GM18507 (cell line): ENCODE measurements around the gene CMIP.
"Not testable (repeated sequence)": the region's sequence is repeated elsewhere in the genome, so short reads cannot be mapped to it uniquely, and the experiment has no call there.

ENCODE experiments used
- DNase-seq: peaks from one replicate; pipeline ENCODE4 v3.0.0; 2011; ENCODE audit warnings: low read depth; ENCODE audit not compliant: insufficient read length; ENCODE audit errors: extremely low spot score
- FAIRE-seq: peaks from 2 replicates; lab custom pipeline; 2011; peaks lifted over from hg19 to GRCh38; lab: Jason Lieb, UNC

CMIP gene

GRCh38 chr16:81676066-81676882 is 231.7 kb downstream of the CMIP start:
- FAIRE-seq (no peak), DNase-seq (no peak)

- DNase-seq (no peak), FAIRE-seq (no peak)
Measured at GRCh38 chr16:81676883-81677737, 232.5 kb downstream of the CMIP start.

GRCh38 chr16:81678326-81679095 is 233.9 kb downstream of the CMIP start:
- no peak for DNase-seq
- FAIRE-seq: no peak

GRCh38 chr16:81679721-81680430 is 235.3 kb downstream of the CMIP start:
- FAIRE-seq: no peak

GRCh38 chr16:81680444-81681275 is 236.1 kb downstream of the CMIP start:
- FAIRE-seq (no peak), DNase-seq (no peak)

More at GRCh38 chr16:81679721-81680430, 235.3 kb downstream of the CMIP start:
- DNase-seq: no peak

- DNase-seq (no peak), FAIRE-seq (no peak)
Measured at GRCh38 chr16:81681311-81681710, 236.7 kb downstream of the CMIP start.

GRCh38 chr16:81684242-81684837 is 239.7 kb downstream of the CMIP start:
- no peak for DNase-seq
- FAIRE-seq: no peak

- FAIRE-seq: no peak
Measured at GRCh38 chr16:81684901-81685300, 240.3 kb downstream of the CMIP start.

GRCh38 chr16:81686391-81687130 is 242.0 kb downstream of the CMIP start:
- DNase-seq (no peak), FAIRE-seq (no peak)

More at GRCh38 chr16:81684901-81685300, 240.3 kb downstream of the CMIP start:
- no peak for DNase-seq

- FAIRE-seq (no peak), DNase-seq (no peak)
Measured at GRCh38 chr16:81687131-81687456, 242.5 kb downstream of the CMIP start.

- FAIRE-seq (no peak), DNase-seq (no peak)
Measured at GRCh38 chr16:81688182-81688581, 243.6 kb downstream of the CMIP start.

- DNase-seq: not testable (repeated sequence)
Measured at GRCh38 chr16:81688839-81689238, 244.2 kb downstream of the CMIP start.

GRCh38 chr16:81692021-81692420 is 247.4 kb downstream of the CMIP start:
- FAIRE-seq (no peak), DNase-seq (no peak)

More at GRCh38 chr16:81688839-81689238, 244.2 kb downstream of the CMIP start:
- FAIRE-seq: not testable (repeated sequence)

- DNase-seq: no peak
- no peak for FAIRE-seq
Measured at GRCh38 chr16:81692571-81692970, 248.0 kb downstream of the CMIP start.

- FAIRE-seq (no peak), DNase-seq (no peak)
Measured at GRCh38 chr16:81693041-81693743, 248.6 kb downstream of the CMIP start.

- FAIRE-seq (no peak), DNase-seq (no peak)
Measured at GRCh38 chr16:81693744-81694303, 249.2 kb downstream of the CMIP start.
